ENCODE results near the gene SRF. TPM values are rescaled to one million over a fixed set of nuclear protein-coding genes. Genes with fewer than 3 reads are reported as not detected.
A peak's percentile ranks its signal among the peaks of the same experiment; 100 is the strongest.

SRF gene
- total and polyA plus RNA-seq, 2 of the 4 experiments (the other 2 are of a cell fraction): 20.6 to 56.3 TPM

- H3K56ac ChIP-seq (ENCODE audit: extremely low read depth, insufficient read depth, low read length): no peak overlapping the region
- intact Hi-C loops (cut with micrococcal nuclease): no loop called here
- dilution Hi-C loops (cut with HindIII; ENCODE audit: low sequenced_read_pairs, unreplicated experiment): no loop called here
- no peak overlapping the region for H3K4me3 ChIP-seq (ENCODE audit: insufficient read depth, low read depth, low read length)
- H3K4ac ChIP-seq (ENCODE audit: low read depth, low read length): no peak overlapping the region
- no peak overlapping the region for H3K18ac ChIP-seq (ENCODE audit: low read depth, low read length)
- no peaks in the 10 kb centered on the region for H3K79me1 ChIP-seq (ENCODE audit: low read depth in 1 of 2, low read length in 2 of 2)
- H3K9me1 ChIP-seq (ENCODE audit: insufficient read depth, low read length): no peaks in the 10 kb centered on the region; the same call in 1 of the 2 replicates
- H3K4me1 ChIP-seq (ENCODE audit: control insufficient read depth, insufficient read depth, low read length): peaks cover 2% of the 10 kb centered on the region; the same call in 1 of the 2 replicates
- H3K23ac ChIP-seq (ENCODE audit: low read depth, low read length): no peak overlapping the region
- no peak overlapping the region for H4K91ac ChIP-seq (ENCODE audit: insufficient read depth, low read depth, low read length)
- WGBS, 2 experiments (ENCODE audit: extremely low coverage in 2 of 2, insufficient read length in 1 of 2): 92% methylated on average over 10 of the region's 20 CpGs; no CpG with 5 or more reads in 1 of the 2 experiments
- POLR2A ChIA-PET (ENCODE audit: unreplicated experiment): no interaction called here
- H2BK15ac ChIP-seq (ENCODE audit: low read depth, low read length): no peak overlapping the region
- no peak overlapping the region for H3K27ac ChIP-seq (ENCODE audit: insufficient read depth, low read length)
- H3K9me3 ChIP-seq (ENCODE audit: control insufficient read depth, insufficient read depth, low read length): no peaks in the 10 kb centered on the region
- H3K27me3 ChIP-seq (ENCODE audit: control insufficient read depth, insufficient read depth, low read length): no peaks in the 10 kb centered on the region
- no peak overlapping the region for H2AK9ac ChIP-seq (replicated peaks; ENCODE audit: low read depth, low read length, poor library complexity)
- peak overlapping the region; percentile 54 for H2AFZ ChIP-seq (replicated peaks; ENCODE audit: low read length, poor library complexity)
- H2BK20ac ChIP-seq (ENCODE audit: low read depth, low read length): no peak overlapping the region
- TF ChIP-seq POLR2A (IDR thresholded peaks at IDR 0.05; ENCODE audit: low read depth, low read length): no peak
- no peak for TF ChIP-seq BHLHE40 (IDR thresholded peaks at IDR 0.05; ENCODE audit: low read depth, low read length)
- BruUV-seq (replicated peaks): no TSS peak
- H4K8ac ChIP-seq (ENCODE audit: low read depth in 2 of 2, low read length in 2 of 2): no peak overlapping the region
- no peak overlapping the region for H4K5ac ChIP-seq (ENCODE audit: low read depth, low read length)
- in situ Hi-C loops (cut with MboI; ENCODE audit: low sequenced_read_pairs): no loop called here
- DNase-seq: no peak
- ATAC-seq (ENCODE audit: low read depth): peak; percentile 19; the same call in 1 of the 2 replicates
- no peak overlapping the region for H3K9ac ChIP-seq (ENCODE audit: low read depth, low read length)
- CTCF ChIA-PET: no interaction called here
- H2AK5ac ChIP-seq (ENCODE audit: low read depth, low read length): no peak overlapping the region
- H2BK120ac ChIP-seq (ENCODE audit: low read depth, low read length): no peak overlapping the region
- H3K14ac ChIP-seq (replicated peaks; ENCODE audit: low read depth, low read length): no peak overlapping the region
- H2BK5ac ChIP-seq (ENCODE audit: low read depth, low read length, poor library complexity, severe bottlenecking): no peak overlapping the region
- H4K20me1 ChIP-seq (ENCODE audit: insufficient read depth, low read length): no peaks in the 10 kb centered on the region
- H3K36me3 ChIP-seq (ENCODE audit: control insufficient read depth, insufficient read depth, low read length): peaks cover 46% of the 10 kb centered on the region
- no peak overlapping the region for H3K4me2 ChIP-seq (ENCODE audit: low read depth, low read length)
Measured at GRCh38 chr6:43221046-43221972, 50.2 kb downstream of the SRF start.

Data from IMR-90 (cell line).